Measurements from ENCODE around the gene NBPF12. TPM values are rescaled to one million over a fixed set of nuclear protein-coding genes. Genes with fewer than 3 reads are reported as not detected.
"Not testable (repeated sequence)": the region's sequence is repeated elsewhere in the genome, so short reads cannot be mapped to it uniquely, and the experiment has no call there.

NBPF12 gene
- total RNA-seq, result 3.7 TPM
- long read RNA-seq, partial matches to known transcripts, result 2 of 15 reads
- long read RNA-seq, other reads (novel, unspliced or antisense), result 13 of 15 reads

- intact Hi-C loops (cut with DNase I), result not testable (repeated sequence)
Observed at GRCh38 chr1:146938242-146938902, at the start of gene NBPF12. Gene NBPF12, plus strand, starts transcription at chr1:146938324. Its CDS starts 21,820 bp downstream, at chr1:146960144.

GRCh38 chr1:146891355-146891754, 46.8 kb upstream of the NBPF12 start:
- intact Hi-C loops (cut with DNase I); DNase-seq (ENCODE audit: low spot score): not testable (repeated sequence)

More at GRCh38 chr1:146938242-146938902, at the start of gene NBPF12:
- peak; percentile 94 for DNase-seq (ENCODE audit: low spot score)

- DNase-seq (ENCODE audit: low spot score); intact Hi-C loops (cut with DNase I): not testable (repeated sequence)
Observed at GRCh38 chr1:146892331-146892730, 45.8 kb upstream of the NBPF12 start.

GRCh38 chr1:146907565-146908261, 30.4 kb upstream of the NBPF12 start:
- DNase-seq (ENCODE audit: low spot score); intact Hi-C loops (cut with DNase I): not testable (repeated sequence)

GRCh38 chr1:146912975-146913374, 25.1 kb upstream of the NBPF12 start:
- intact Hi-C loops (cut with DNase I); DNase-seq (ENCODE audit: low spot score): not testable (repeated sequence)

GRCh38 chr1:146920811-146921210, 17.3 kb upstream of the NBPF12 start:
- DNase-seq (ENCODE audit: low spot score); intact Hi-C loops (cut with DNase I): not testable (repeated sequence)

DNA sequence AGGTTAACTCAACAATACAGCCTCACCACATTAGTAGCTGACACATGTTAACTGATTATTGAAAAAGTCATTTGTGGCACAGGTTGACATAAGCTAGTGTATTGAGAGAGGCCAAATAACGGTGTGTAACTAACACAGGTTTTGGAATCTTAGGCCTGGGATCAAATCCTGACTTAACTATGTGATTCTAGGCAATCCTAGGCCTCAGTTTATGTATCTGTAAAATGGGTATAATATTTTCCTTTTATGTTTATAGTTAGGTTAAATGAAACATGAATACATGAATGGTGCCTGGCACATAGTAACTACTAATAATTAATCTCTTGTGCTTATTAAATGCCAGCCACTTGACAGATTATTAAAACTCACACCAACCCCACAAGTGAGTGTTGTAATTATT, 15.5 kb upstream of the NBPF12 start:
- intact Hi-C loops (cut with DNase I); DNase-seq (ENCODE audit: low spot score): not testable (repeated sequence)

DNA sequence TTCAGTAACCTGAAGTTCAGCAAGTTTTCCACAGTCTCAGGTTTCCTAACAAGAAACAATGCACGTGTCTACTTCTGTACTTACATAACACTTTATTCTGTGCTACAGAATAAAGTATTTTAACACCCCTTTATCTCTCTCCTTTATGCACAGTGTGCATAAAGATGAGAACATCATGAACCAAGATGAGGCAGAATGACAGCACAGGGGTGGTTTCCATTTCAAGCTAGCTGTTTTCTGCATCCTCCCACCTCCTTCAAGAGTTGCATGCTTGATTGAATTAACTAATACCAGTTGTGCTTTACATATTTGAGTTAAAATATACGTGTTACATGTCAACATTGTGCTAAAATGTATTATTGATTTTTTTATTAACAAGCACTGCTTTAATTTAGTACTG, 14.0 kb upstream of the NBPF12 start:
- intact Hi-C loops (cut with DNase I), result not testable (repeated sequence)

GRCh38 chr1:146926413-146926812, 11.7 kb upstream of the NBPF12 start:
- DNase-seq (ENCODE audit: low spot score); intact Hi-C loops (cut with DNase I): not testable (repeated sequence)

More for the DNA sequence above, 14.0 kb upstream of the NBPF12 start:
- not testable (repeated sequence) for DNase-seq (ENCODE audit: low spot score)

DNA sequence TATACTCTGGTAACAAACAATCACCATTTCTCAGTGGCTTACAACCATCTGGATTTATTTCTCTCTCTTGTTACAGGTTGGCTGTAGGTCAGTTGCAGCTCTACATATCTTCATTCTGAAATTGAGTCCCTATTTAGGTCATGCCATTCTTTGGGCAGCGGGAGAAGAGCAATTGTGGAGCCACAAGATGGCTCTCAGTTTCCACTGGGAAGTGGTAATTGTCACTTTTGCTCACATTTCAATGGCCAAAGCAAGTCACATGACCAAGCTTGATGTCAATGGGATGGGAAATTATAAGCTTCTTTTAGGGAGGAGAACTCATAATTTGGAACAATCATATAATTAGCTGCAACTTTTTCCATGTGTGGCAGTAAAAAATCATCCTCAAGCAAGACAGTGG, 7.9 kb upstream of the NBPF12 start:
- intact Hi-C loops (cut with DNase I); DNase-seq (ENCODE audit: low spot score): not testable (repeated sequence)

DNA sequence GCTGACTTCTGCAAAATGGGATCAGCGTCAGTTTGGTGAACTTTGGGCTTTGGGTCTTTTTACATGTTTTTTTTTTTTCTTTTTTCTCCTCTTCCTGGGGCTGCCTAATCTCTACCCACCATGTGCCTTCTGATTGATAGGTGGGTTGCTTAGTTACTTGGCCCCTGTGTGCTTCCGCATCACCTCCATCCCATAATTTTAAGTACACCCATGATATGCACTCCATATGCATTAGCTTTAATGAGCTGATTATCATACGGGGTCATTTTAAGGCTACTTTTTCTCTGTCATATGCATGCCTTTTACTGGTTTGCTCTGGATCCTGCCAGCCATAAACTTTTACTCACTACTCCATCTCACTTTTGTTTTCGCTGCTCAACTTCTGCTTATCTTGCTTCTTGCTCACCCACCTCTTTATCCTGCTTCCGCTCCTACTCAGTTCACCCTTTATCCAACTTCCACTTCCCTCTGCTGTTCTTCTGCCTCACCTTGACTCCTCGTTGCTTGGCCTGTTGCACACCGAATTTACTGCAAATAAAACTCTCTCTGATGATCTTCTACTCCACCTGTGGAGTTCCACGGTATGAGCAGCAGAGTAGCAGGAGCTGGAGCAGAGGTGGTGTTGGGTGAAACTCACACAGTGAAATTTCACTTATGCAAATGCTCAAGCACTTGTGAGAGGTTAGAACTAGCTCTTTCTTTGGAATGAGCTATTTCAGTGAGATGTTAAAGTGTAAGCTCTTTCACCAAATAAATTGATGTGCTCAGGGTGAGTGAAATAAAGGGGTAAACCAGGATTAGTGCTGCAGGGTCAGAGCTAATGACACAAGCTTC, 3.5 kb upstream of the NBPF12 start:
- intact Hi-C loops (cut with DNase I); DNase-seq (ENCODE audit: low spot score): not testable (repeated sequence)

DNA sequence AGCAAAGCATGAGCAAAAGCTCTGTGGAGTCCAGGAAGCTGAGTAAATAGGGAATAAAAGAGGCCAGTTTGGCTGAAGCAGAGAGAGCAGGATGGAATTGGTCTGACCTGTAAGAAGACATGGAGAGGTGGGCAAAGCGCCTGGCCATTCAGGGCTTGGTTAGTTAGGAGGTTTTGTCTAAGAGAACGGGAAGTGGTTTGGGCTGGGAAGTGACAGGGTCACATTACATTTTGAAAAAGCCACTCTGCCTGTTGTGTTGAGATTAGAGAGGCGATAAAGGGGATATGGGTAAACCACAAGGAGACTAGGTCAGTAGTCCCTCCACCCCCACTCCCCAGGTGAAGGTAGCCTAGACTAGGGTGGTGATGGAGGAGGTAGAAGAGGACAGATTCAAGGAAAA, 662 bp upstream of the NBPF12 start:
- DNase-seq (ENCODE audit: low spot score); intact Hi-C loops (cut with DNase I): not testable (repeated sequence)

DNA sequence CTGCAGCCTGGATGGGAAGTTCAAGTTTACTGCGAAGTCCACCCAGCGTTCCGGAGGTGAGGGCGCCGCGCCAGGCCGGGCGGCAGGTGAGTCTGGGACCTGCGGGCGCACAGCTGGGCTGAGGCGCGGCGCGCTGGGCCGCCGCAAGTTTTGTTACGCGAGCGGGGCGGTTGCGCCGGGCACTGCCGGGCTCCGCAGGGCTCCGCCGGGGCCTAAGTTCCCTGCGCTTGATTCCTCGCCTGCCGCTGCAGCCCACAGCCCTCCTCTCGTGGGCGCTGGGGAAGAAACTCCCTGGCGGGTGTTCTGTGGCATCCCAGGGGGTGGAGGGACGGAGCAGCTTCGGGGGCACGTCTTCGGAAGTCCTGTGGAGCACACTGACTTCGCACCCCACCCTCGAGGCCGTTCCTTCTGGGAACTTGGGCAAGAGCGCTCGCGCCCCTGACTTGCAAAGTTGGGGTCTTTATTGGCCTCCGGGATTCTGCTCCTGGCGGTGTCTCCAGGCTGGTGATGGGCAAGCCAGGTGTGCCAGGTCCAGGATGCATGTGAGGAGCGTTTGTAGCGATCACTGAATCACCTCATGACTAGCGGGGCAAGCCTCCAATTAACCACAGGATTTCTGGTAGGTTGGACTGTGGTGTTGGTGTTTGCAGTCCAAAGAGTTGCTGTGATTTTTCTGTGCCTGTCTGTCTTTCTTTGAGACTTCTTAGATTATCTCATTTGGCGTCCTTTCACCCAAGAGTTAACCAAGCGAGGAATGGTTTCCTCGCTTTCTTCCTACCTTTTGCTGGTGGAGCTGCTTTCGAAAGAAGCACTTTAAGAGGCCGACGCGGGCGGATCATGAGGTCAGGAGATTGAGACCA, 1.0 kb downstream of the NBPF12 start:
- DNase-seq (ENCODE audit: low spot score), result peak; percentile 76

GRCh38 chr1:146940293-146940692, 2.2 kb downstream of the NBPF12 start:
- DNase-seq (ENCODE audit: low spot score); intact Hi-C loops (cut with DNase I): not testable (repeated sequence)

More for the DNA sequence above, 1.0 kb downstream of the NBPF12 start:
- intact Hi-C loops (cut with DNase I), result not testable (repeated sequence)

DNA sequence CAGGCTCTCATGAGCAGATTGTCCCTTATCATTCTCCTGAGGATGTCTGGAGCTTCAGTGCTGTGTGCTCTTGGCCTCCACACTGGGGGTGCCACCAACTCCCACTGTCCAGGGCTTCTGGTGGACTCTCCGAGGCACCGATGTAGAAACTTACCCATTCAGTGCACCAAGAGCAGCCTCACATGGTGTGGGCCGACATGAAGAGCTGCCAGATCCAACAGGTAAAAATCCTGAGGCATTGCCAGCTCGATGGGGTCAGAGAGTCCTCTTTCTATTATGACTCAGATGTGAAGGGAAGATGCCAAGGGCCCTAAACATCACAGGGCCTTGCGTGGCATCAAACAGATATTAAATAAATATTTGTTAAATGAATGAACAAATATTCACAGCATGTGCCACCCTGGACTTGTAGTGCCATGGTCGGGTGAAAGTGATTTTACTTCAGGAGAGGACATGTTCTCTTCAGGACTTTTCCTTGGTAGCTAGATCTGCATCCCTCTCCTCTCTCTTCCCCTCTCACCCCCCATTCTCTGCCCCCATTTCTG, 5.3 kb downstream of the NBPF12 start:
- DNase-seq (ENCODE audit: low spot score); intact Hi-C loops (cut with DNase I): not testable (repeated sequence)

- DNase-seq (ENCODE audit: low spot score); intact Hi-C loops (cut with DNase I): not testable (repeated sequence)
Observed at GRCh38 chr1:146948127-146948526, 10.0 kb downstream of the NBPF12 start.

DNA sequence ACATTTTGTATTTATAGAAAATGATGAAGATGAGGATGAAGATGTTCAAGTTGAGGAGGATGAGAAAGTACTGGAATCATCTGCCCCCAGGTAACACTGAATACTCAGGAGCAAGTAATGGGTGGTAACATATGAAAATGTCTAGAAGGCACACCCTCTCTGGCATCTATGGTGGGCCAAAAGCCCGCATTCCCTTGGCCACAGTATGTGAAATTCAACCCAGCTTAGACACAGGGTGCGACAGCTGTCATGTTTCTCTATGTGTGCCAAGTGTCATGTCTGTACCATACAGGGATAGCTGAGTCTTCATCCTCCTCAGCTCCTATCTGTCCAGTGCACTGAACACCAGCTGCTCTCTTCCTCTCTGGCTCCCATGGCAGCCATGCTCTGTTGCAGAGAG, 26.2 kb downstream of the NBPF12 start:
- DNase-seq (ENCODE audit: low spot score); intact Hi-C loops (cut with DNase I): not testable (repeated sequence)

GRCh38 chr1:146966351-146966750, 28.2 kb downstream of the NBPF12 start:
- intact Hi-C loops (cut with DNase I); DNase-seq (ENCODE audit: low spot score): not testable (repeated sequence)

Data from cardiac septum (tissue), 1 donor.